HG03064 (cell line): ENCODE measurements around the gene ELAVL3.
"Not testable (repeated sequence)": the region's sequence is repeated elsewhere in the genome, so short reads cannot be mapped to it uniquely, and the experiment has no call there.

Source experiments
- ATAC-seq: cut with Tn5 transposase; IDR thresholded peaks from one replicate; pipeline ENCODE4 v1.9.1; 2021; ENCODE audit warnings: low read depth; ENCODE audit not compliant: unreplicated experiment

ELAVL3 gene

GRCh38 chr19:11416346-11417052 is 64.3 kb downstream of the ELAVL3 start:
- no peak for ATAC-seq

GRCh38 chr19:11414544-11414943 is 66.3 kb downstream of the ELAVL3 start:
- no peak for ATAC-seq

- ATAC-seq = no peak
Measured at GRCh38 chr19:11410682-11411081, 70.2 kb downstream of the ELAVL3 start.

- no peak for ATAC-seq
Measured at GRCh38 chr19:11408591-11408990, 72.3 kb downstream of the ELAVL3 start.

- ATAC-seq = not testable (repeated sequence)
Measured at GRCh38 chr19:11406703-11407236, 74.1 kb downstream of the ELAVL3 start.

GRCh38 chr19:11405846-11406643 is 74.8 kb downstream of the ELAVL3 start:
- ATAC-seq = no peak

GRCh38 chr19:11404588-11405222 is 76.1 kb downstream of the ELAVL3 start:
- no peak for ATAC-seq

GRCh38 chr19:11401808-11402543 is 78.9 kb downstream of the ELAVL3 start:
- ATAC-seq = no peak
